K562 (cell line): ENCODE measurements around the gene SETD3. TPM values are rescaled to one million over a fixed set of nuclear protein-coding genes. Genes with fewer than 3 reads are reported as not detected.

ENCODE experiments used
- CBFA2T3 ChIP-seq: fragments of 450-650 bp; IDR thresholded peaks from 2 replicates; pipeline ENCODE4 v1.6.1; 2017
- EHMT2 ChIP-seq: fragments of 450-650 bp; IDR thresholded peaks from 2 replicates; pipeline ENCODE4 v1.6.1; 2018; ENCODE audit warnings: antibody characterized with exemption
- ELF1 ChIP-seq: fragments of 200-800 bp; sonication (Bioruptor generic); IDR thresholded peaks from 2 replicates; pipeline ENCODE4 v1.6.1; 2016; ENCODE audit warnings: missing genetic modification characterization, missing compliant biosample characterization
- GABPB1 ChIP-seq: sonication (generic); formaldehyde crosslinking; IDR thresholded peaks from 2 replicates; pipeline ENCODE4 v1.8.0; 2022; ENCODE audit warnings: mild to moderate bottlenecking, missing genetic modification reagents
- IRF1 ChIP-seq: sonication (generic); formaldehyde crosslinking; IDR thresholded peaks from 2 replicates; pipeline ENCODE4 v1.8.0; 2022; ENCODE audit warnings: missing genetic modification reagents, mild to moderate bottlenecking, borderline replicate concordance
- KDM1A ChIP-seq, 2 experiments: fragments of 450-650 bp; IDR thresholded peaks; 2 replicates each; pipeline ENCODE4 v1.6.1; 2016; ENCODE audit warnings: mild to moderate bottlenecking in 2 of 2
- NFIC ChIP-seq: fragments of 450-650 bp; IDR thresholded peaks from 2 replicates; pipeline ENCODE4 v1.6.1; 2017; ENCODE audit warnings: mild to moderate bottlenecking, inconsistent platforms
- PCBP1 ChIP-seq: fragments of 200-400 bp; formaldehyde crosslinking; IDR thresholded peaks from 2 replicates; pipeline ENCODE4 v1.6.1; 2018; ENCODE audit warnings: mild to moderate bottlenecking, low read depth, low read length; ENCODE audit not compliant: poor library complexity, severe bottlenecking
- TGIF2 ChIP-seq: sonication (generic); formaldehyde crosslinking; IDR thresholded peaks from 2 replicates; pipeline ENCODE4 v1.8.1; 2022; ENCODE audit warnings: mild to moderate bottlenecking, missing genetic modification reagents, moderate library complexity
- polyA plus RNA-seq, 8 experiments: library from polyadenylated mRNA; depleted of rRNA in 4 of 8; stranded (reverse) in 5 of 8; unstranded in 3 of 8; fragments of >200 nt; fragmentation: Nextera tagmentation in 2 of 8; fragmentation: Illumina TruSeq in 1 of 8; extraction: Ambion mirVana in 2 of 8; extraction: Trizol in 1 of 8; gene quantifications; 2 replicates each; pipeline versions ENCODE4 v1.2.1 to v1.2.3, GENCODE V29; 2011 to 2014; ENCODE audit warnings: inconsistent platforms in 1 of 8, missing spikeins in 1 of 8
- total RNA-seq, 7 experiments: library from RNA; depleted of rRNA in 6 of 7; stranded (reverse); fragments of >200 nt in 6 of 7; fragmentation: Illumina TruSeq in 2 of 7; extraction: Trizol in 2 of 7; gene quantifications; 2 replicates each; pipeline versions ENCODE4 v1.2.1 to v1.2.3, GENCODE V29; 2011 to 2021; ENCODE audit warnings: low replicate concordance in 1 of 7
- TF ChIP-seq, protein P1 (sequence below), 2 experiments: fragments of 450-650 bp; formaldehyde crosslinking in 1 of 2; IDR thresholded peaks; 2 replicates each; pipeline versions ENCODE4 v1.4.0 to v1.6.1; 2014 to 2020; ENCODE audit warnings: mild to moderate bottlenecking in 2 of 2, borderline replicate concordance in 1 of 2, low read depth in 1 of 2
- TF ChIP-seq, protein P2 (sequence below): sonication (generic); formaldehyde crosslinking; IDR thresholded peaks from 2 replicates; pipeline ENCODE4 v1.9.0; 2022; ENCODE audit warnings: mild to moderate bottlenecking, missing genetic modification reagents
- TF ChIP-seq, protein P3 (sequence below): fragments of 250-450 bp; sonication (Bioruptor Pico); IDR thresholded peaks from 2 replicates; pipeline ENCODE4 v1.4.0; 2020
- TF ChIP-seq, protein P4 (sequence below): fragments of 150-350 bp; conservative IDR thresholded peaks from 2 replicates; pipeline ENCODE4 v1.6.1; 2014; ENCODE audit warnings: low read length

The SETD3 gene
- total and polyA plus RNA-seq, 9 of the 15 experiments (the other 6 are each of a cell fraction or from before 2014, with no cell fraction given), result 8.5 to 35.9 (median 26.5) TPM

DNA sequence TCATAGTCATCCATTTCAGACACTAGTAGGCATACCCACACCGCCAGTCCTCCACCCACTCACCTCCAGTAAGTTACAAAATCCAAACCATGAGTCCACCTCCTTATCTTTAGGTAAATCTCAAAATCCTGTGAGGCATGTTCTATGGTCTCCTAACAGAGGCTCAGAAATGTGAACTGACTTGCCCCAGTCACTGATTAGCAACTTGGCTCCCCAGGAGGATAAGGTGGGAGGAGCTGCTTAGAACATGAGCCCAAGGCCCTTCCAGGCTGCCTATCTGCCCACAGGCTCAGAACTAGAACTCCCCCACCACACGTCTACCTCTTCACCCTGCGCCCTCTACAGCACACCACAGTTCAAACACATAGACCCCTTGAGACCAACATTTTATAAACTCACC lies 19.9 kb downstream of the SETD3 start (continued):
- TF ChIP-seq, protein P1, sequence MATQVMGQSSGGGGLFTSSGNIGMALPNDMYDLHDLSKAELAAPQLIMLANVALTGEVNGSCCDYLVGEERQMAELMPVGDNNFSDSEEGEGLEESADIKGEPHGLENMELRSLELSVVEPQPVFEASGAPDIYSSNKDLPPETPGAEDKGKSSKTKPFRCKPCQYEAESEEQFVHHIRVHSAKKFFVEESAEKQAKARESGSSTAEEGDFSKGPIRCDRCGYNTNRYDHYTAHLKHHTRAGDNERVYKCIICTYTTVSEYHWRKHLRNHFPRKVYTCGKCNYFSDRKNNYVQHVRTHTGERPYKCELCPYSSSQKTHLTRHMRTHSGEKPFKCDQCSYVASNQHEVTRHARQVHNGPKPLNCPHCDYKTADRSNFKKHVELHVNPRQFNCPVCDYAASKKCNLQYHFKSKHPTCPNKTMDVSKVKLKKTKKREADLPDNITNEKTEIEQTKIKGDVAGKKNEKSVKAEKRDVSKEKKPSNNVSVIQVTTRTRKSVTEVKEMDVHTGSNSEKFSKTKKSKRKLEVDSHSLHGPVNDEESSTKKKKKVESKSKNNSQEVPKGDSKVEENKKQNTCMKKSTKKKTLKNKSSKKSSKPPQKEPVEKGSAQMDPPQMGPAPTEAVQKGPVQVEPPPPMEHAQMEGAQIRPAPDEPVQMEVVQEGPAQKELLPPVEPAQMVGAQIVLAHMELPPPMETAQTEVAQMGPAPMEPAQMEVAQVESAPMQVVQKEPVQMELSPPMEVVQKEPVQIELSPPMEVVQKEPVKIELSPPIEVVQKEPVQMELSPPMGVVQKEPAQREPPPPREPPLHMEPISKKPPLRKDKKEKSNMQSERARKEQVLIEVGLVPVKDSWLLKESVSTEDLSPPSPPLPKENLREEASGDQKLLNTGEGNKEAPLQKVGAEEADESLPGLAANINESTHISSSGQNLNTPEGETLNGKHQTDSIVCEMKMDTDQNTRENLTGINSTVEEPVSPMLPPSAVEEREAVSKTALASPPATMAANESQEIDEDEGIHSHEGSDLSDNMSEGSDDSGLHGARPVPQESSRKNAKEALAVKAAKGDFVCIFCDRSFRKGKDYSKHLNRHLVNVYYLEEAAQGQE (IDR thresholded peaks at IDR 0.05; ENCODE audit: borderline replicate concordance), result 0 out of 2 replicates have a peak, but pooled peaks have one; percentile 7
- TF ChIP-seq, protein P1 (CRISPR knock-in tag; IDR thresholded peaks at IDR 0.05; ENCODE audit: low read depth), result no peak
- no peak for TF ChIP-seq EHMT2
- TF ChIP-seq, protein P2, sequence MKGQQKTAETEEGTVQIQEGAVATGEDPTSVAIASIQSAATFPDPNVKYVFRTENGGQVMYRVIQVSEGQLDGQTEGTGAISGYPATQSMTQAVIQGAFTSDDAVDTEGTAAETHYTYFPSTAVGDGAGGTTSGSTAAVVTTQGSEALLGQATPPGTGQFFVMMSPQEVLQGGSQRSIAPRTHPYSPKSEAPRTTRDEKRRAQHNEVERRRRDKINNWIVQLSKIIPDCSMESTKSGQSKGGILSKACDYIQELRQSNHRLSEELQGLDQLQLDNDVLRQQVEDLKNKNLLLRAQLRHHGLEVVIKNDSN (CRISPR knock-in tag), result no peak
- TF ChIP-seq NFIC, result no peak
- no peak for TF ChIP-seq ELF1 (tag)
- TF ChIP-seq PCBP1, result no peak
- TF ChIP-seq, protein P3, sequence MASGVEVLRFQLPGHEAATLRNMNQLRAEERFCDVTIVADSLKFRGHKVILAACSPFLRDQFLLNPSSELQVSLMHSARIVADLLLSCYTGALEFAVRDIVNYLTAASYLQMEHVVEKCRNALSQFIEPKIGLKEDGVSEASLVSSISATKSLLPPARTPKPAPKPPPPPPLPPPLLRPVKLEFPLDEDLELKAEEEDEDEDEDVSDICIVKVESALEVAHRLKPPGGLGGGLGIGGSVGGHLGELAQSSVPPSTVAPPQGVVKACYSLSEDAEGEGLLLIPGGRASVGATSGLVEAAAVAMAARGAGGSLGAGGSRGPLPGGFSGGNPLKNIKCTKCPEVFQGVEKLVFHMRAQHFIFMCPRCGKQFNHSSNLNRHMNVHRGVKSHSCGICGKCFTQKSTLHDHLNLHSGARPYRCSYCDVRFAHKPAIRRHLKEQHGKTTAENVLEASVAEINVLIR (CRISPR knock-in tag), result no peak
- no peak for TF ChIP-seq IRF1 (CRISPR knock-in tag)
- TF ChIP-seq TGIF2 (CRISPR knock-in tag), result no peak
- TF ChIP-seq, protein P4, sequence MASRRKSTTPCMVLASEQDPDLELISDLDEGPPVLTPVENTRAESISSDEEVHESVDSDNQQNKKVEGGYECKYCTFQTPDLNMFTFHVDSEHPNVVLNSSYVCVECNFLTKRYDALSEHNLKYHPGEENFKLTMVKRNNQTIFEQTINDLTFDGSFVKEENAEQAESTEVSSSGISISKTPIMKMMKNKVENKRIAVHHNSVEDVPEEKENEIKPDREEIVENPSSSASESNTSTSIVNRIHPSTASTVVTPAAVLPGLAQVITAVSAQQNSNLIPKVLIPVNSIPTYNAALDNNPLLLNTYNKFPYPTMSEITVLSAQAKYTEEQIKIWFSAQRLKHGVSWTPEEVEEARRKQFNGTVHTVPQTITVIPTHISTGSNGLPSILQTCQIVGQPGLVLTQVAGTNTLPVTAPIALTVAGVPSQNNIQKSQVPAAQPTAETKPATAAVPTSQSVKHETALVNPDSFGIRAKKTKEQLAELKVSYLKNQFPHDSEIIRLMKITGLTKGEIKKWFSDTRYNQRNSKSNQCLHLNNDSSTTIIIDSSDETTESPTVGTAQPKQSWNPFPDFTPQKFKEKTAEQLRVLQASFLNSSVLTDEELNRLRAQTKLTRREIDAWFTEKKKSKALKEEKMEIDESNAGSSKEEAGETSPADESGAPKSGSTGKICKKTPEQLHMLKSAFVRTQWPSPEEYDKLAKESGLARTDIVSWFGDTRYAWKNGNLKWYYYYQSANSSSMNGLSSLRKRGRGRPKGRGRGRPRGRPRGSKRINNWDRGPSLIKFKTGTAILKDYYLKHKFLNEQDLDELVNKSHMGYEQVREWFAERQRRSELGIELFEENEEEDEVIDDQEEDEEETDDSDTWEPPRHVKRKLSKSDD, result no peak
- peak; percentile 56 for TF ChIP-seq CBFA2T3
- TF ChIP-seq GABPB1 (CRISPR knock-in tag), result no peak
- peak; percentile 22 to 34; a peak in 2 of 4 replicates for TF ChIP-seq KDM1A (IDR thresholded peaks at IDR 0.05)
